Kidney tubule cell (primary cell): Measurements from ENCODE around the gene TNRC6C.
"Not testable (repeated sequence)": the region's sequence is repeated elsewhere in the genome, so short reads cannot be mapped to it uniquely, and the experiment has no call there.

Experiments used
- DNase-seq: peaks from one replicate; pipeline ENCODE4 v3.0.0-alpha.2; 2018; ENCODE audit warnings: low spot score

Gene TNRC6C

GRCh38 chr17:78082355-78082872, 123.9 kb downstream of the TNRC6C start:
- not testable (repeated sequence) for DNase-seq

- DNase-seq = no peak
These were observed 124.5 kb downstream of the TNRC6C start for GRCh38 chr17:78082988-78083387.

DNA sequence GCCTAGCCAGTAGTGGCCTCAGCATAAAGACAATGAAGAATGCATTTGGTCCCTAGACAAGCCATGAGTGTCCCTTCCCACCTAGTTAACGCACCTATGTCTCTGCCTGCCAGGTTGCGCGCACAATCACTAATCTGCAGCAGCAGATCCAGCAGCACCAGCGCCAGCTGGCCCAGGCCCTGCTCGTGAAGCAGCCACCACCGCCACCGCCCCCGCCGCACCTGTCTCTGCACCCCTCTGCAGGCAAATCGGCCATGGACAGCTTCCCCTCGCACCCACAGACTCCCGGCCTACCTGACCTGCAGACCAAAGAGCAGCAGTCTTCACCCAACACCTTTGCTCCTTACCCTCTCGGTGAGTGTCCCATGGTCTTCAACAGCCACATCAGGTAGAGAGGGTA, 128.2 kb downstream of the TNRC6C start:
- DNase-seq = no peak

- no peak for DNase-seq
These were observed 130.0 kb downstream of the TNRC6C start for GRCh38 chr17:78088529-78088928.

GRCh38 chr17:78089576-78090281, 131.2 kb downstream of the TNRC6C start:
- no peak for DNase-seq

GRCh38 chr17:78092794-78093324, 134.4 kb downstream of the TNRC6C start:
- DNase-seq = no peak

GRCh38 chr17:78095035-78095434, 136.5 kb downstream of the TNRC6C start:
- no peak for DNase-seq

- no peak for DNase-seq
These were observed 137.6 kb downstream of the TNRC6C start for GRCh38 chr17:78096093-78096492.

- DNase-seq = no peak
These were observed 142.6 kb downstream of the TNRC6C start for GRCh38 chr17:78101112-78101511.

GRCh38 chr17:78101542-78101941, 143.0 kb downstream of the TNRC6C start:
- DNase-seq = no peak

DNA sequence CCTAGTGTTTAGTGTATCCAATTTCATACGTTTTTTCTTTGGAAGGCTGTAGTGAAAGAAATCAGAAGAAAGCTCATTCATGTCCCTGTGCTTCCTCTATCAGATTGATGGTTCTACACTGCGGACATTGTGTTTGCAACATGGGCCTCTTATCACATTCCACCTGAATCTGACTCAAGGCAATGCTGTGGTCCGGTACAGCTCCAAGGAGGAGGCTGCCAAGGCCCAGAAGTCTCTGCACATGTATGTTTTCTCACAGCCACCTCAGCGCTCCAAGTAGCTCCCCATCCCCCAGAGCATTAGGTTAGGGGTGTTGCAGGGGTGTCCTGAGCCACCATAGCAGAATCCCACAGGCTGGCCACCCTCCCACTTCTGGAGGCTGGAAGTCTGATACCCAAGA, 144.8 kb downstream of the TNRC6C start:
- DNase-seq = no peak

- no peak for DNase-seq
These were observed 146.0 kb downstream of the TNRC6C start for GRCh38 chr17:78104540-78104941.

DNA sequence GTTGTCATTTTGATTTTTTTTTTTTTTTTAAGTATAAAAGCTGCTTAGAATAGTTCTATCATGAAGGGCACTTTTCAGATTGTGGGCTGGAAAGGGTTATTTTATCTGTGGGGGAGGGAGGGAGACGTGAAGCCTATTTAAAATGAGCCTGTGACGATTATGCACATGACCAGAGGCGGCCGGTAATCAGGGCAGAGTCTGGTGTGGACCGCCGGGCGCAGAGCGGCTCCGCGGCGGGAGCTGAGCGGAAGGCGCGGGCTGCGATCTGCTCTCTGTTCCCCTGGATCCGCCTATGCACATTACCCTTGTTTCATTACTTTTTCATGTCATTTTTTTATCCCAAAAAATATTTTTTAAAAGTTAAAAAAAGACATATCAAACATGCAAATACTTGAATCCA, 146.6 kb downstream of the TNRC6C start:
- DNase-seq = no peak

- no peak for DNase-seq
These were observed 147.0 kb downstream of the TNRC6C start for GRCh38 chr17:78105551-78105950.

DNA sequence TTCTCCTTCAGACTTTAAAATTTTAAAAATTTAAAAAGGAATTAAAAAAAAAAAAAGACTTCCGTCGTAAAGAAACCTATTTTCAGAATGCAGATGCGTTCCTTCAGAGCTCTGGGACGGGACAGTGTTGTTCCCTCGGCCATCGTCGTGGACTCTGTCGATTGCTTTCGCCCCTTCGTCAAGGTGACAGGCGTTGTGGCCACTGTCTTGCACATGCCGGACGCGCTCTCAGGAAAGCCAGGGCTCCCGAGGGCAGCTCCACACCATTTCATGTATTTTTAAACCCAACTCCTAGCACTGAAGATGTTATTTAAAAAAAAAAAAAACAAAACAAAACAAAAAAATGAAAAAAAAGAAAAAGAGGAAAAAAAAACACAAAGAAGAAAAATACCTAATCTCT, 147.7 kb downstream of the TNRC6C start:
- no peak for DNase-seq

GRCh38 chr17:78107457-78107856, 149.0 kb downstream of the TNRC6C start:
- DNase-seq = no peak

- DNase-seq = no peak
These were observed 149.6 kb downstream of the TNRC6C start for GRCh38 chr17:78107976-78108725.

GRCh38 chr17:78108726-78109488, 150.4 kb downstream of the TNRC6C start:
- DNase-seq = no peak

DNA sequence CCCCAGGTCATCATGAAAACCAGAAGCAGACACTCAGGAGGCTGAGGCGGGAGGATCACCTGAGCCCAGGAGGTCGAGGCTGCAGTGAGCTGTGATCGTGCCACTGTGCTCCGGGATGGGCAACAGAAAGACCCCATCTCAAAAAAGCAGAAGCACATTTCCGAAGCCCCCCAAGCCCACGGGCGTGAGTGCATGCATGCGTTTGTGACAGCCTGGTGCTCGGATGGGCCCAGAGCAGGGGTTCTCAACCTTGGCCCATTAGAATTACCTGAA, 150.9 kb downstream of the TNRC6C start:
- no peak for DNase-seq

DNA sequence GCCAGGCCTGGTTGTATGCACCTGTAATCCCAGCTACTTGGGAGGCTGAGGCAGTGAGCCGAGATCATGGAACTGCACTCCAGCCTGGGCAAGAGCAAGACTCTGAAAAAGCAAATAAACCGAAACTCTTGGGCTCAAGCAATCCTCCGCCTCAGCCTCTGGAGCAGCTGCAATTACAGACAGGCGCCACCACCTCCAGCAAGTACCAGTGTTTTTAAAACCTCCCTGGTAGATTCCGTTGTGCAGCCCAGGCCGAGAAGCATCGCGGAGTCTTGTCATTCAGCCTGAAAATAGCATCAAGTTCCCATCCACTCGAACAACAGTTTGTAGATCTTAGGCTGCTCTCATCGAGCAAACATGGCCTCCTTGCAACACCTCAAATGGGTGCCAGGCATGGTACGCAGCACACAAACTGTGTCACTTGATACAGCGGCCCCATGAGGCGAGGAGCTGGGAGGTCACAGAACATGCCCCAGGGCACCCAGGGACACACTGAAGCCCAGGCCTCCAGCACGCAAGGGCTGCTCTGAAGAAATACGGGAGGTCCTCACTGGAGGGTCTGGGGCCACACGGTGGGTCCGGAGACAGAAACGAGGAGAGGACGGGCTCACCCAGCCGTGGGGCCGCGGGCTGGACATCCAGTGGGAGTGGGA, 152.0 kb downstream of the TNRC6C start:
- DNase-seq = no peak

DNA sequence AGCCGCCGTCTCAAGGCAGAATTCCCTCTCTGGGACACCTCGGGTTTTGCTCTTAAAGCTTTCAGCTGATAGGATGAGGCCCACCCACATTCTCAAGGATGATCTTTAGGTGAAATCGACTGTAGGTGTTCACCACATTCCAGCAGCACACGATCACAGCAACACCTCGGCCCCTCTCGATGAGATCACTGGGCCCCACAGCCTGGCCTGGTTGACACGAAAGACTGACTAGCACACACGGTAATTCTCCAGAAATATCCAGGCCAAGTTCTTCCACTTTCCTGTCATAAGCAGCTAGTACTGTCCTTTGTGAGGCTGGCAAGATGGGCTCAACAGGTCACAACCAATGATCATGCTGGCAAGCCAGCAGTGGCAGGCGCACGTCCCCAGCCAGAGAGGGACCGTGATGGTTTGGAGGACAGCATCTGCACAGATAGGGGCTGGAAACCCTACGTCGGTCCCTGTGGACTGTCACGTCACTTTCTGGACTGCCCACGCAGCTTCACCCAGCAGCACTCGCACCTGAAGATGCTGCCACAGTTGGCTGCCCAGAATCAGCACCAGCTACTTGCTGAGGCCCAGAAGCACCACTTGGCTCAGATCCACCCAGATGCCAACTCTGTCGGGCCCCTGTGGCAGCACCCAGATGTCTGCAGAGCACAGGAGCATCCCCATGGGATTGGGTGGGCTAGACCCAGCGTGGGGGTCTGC, 152.7 kb downstream of the TNRC6C start:
- DNase-seq = no peak
